H1 (cell line): Measurements from ENCODE around the gene DUSP12. TPM values are rescaled to one million over a fixed set of nuclear protein-coding genes. Genes with fewer than 3 reads are reported as not detected.

Source experiments
- CTCF ChIA-PET: fragments of 300-600 bp; sonication (Branson Sonifier 250); formaldehyde crosslinking; loops from one replicate; lab custom pipeline; 2021; ENCODE audit not compliant: partially characterized antibody; lab: Charles Lee
- POLR2A ChIA-PET: fragments of 300-600 bp; sonication (Branson Sonifier 250); formaldehyde crosslinking; loops from one replicate; lab custom pipeline; 2021; ENCODE audit warnings: inconsistent platforms; ENCODE audit not compliant: partially characterized antibody; lab: Charles Lee
- DNase-seq, 2 experiments: peaks; one replicate each; pipeline versions ENCODE4 v3.0.0 to v3.0.0-alpha.2; 2010 to 2022; ENCODE audit warnings: low spot score in 2 of 2, low read depth in 1 of 2, mixed read lengths in 1 of 2
- FAIRE-seq: peaks from 2 replicates; lab custom pipeline; 2011; peaks lifted over from hg19 to GRCh38; lab: Jason Lieb, UNC
- H2AFZ ChIP-seq: 2 replicates; pipeline ENCODE4 v1.8.1; 2012; ENCODE audit warnings: low read length, inconsistent platforms
- H2AK5ac ChIP-seq: 2 replicates; pipeline ENCODE4 v1.6.1; 2013; ENCODE audit warnings: low read depth, low read length
- H2BK120ac ChIP-seq: replicated peaks from 2 replicates; pipeline ENCODE3; 2013; ENCODE audit warnings: low read depth, low read length, inconsistent platforms
- H2BK12ac ChIP-seq: 2 replicates; pipeline ENCODE4 v1.6.1; 2013; ENCODE audit warnings: low read depth, low read length
- H2BK15ac ChIP-seq: 2 replicates; pipeline ENCODE4 v1.6.1; 2013; ENCODE audit warnings: low read length
- H2BK20ac ChIP-seq: 2 replicates; pipeline ENCODE4 v1.6.1; 2013; ENCODE audit warnings: low read length
- H2BK5ac ChIP-seq: 2 replicates; pipeline ENCODE4 v1.6.1; 2013; ENCODE audit warnings: low read depth, low read length
- H3K14ac ChIP-seq: 2 replicates; pipeline ENCODE4 v1.6.1; 2013; ENCODE audit warnings: inconsistent platforms; ENCODE audit not compliant: insufficient read length
- H3K18ac ChIP-seq: 2 replicates; pipeline ENCODE4 v1.6.1; 2013; ENCODE audit warnings: low read length; ENCODE audit errors: extremely low read depth
- H3K23ac ChIP-seq: 2 replicates; pipeline ENCODE4 v1.6.1; 2013; ENCODE audit warnings: inconsistent platforms; ENCODE audit not compliant: insufficient read length
- H3K23me2 ChIP-seq: 2 replicates; pipeline ENCODE4 v1.6.1; 2013; ENCODE audit warnings: low read depth, low read length
- H3K27ac ChIP-seq: 2 replicates; pipeline ENCODE4 v1.6.1; 2011; ENCODE audit warnings: low read depth, low read length, inconsistent platforms
- H3K27me3 ChIP-seq, 4 experiments: replicated peaks in 1 of 4; 1 replicate in 1 of 4; 2 replicates in 3 of 4; pipeline versions ENCODE4 v1.6.1 to v1.8.1; 2011 to 2013; ENCODE audit warnings: low read length in 3 of 4, mild to moderate bottlenecking in 3 of 4, inconsistent platforms in 2 of 4, mixed read lengths in 2 of 4, moderate library complexity in 1 of 4; ENCODE audit not compliant: control insufficient read depth in 3 of 4, insufficient read depth in 3 of 4; ENCODE audit errors: extremely low read depth in 1 of 4
- H3K36me3 ChIP-seq, 4 experiments: 2 replicates each; pipeline versions ENCODE4 v1.6.1 to v1.8.1; 2011 to 2013; ENCODE audit warnings: mild to moderate bottlenecking in 4 of 4, low read length in 3 of 4, moderate library complexity in 2 of 4, control low read depth in 1 of 4, inconsistent platforms in 1 of 4; ENCODE audit not compliant: insufficient read depth in 4 of 4, control insufficient read depth in 2 of 4
- H3K4ac ChIP-seq: replicated peaks from 2 replicates; pipeline ENCODE3; 2013; ENCODE audit warnings: low read length, low read depth, mixed read lengths, inconsistent platforms; ENCODE audit not compliant: insufficient read length
- H3K4me1 ChIP-seq, 4 experiments: replicated peaks in 1 of 4; 1 replicate in 1 of 4; 2 replicates in 3 of 4; pipeline versions ENCODE4 v1.6.1 to v1.8.1; 2011 to 2013; ENCODE audit warnings: low read length in 3 of 4, inconsistent platforms in 2 of 4, mixed read lengths in 1 of 4; ENCODE audit not compliant: insufficient read depth in 4 of 4, control insufficient read depth in 3 of 4
- H3K4me2 ChIP-seq, 2 experiments: 2 replicates each; pipeline versions ENCODE4 v1.6.1 to v1.8.1; 2011 to 2013; ENCODE audit warnings: low read depth in 2 of 2, low read length in 2 of 2, control low read depth in 1 of 2, inconsistent platforms in 1 of 2, mild to moderate bottlenecking in 1 of 2; ENCODE audit not compliant: insufficient read depth in 1 of 2
- H3K4me3 ChIP-seq, 4 experiments: fragments of 200-600, 300-600 bp in 1 of 4; sonication (generic), shearing (Covaris generic), sonication (Bioruptor Twin) in 1 of 4; 2 replicates each; pipeline versions ENCODE4 v1.5.1 to v1.8.1; 2011 to 2016; ENCODE audit warnings: low read length in 4 of 4, low read depth in 3 of 4, control low read depth in 2 of 4, inconsistent platforms in 2 of 4, mild to moderate bottlenecking in 2 of 4, mixed read lengths in 1 of 4, moderate library complexity in 1 of 4; ENCODE audit not compliant: insufficient read depth in 2 of 4; ENCODE audit errors: extremely low read depth in 1 of 4
- H3K56ac ChIP-seq: replicated peaks from 2 replicates; pipeline ENCODE3; 2013; ENCODE audit warnings: low read depth, mild to moderate bottlenecking, mixed read lengths, low read length, inconsistent platforms; ENCODE audit not compliant: insufficient read length
- H3K79me1 ChIP-seq: 2 replicates; pipeline ENCODE4 v1.6.1; 2013; ENCODE audit warnings: low read depth, low read length, control low read depth
- H3K79me2 ChIP-seq, 2 experiments: 2 replicates each; pipeline versions ENCODE4 v1.6.1 to v1.8.1; 2012 to 2013; ENCODE audit warnings: low read length in 2 of 2, mild to moderate bottlenecking in 2 of 2, inconsistent platforms in 1 of 2; ENCODE audit not compliant: insufficient read depth in 2 of 2, control insufficient read depth in 1 of 2
- H3K9ac ChIP-seq, 4 experiments: replicated peaks in 1 of 4; 1 replicate in 1 of 4; 2 replicates in 3 of 4; pipeline versions ENCODE4 v1.6.1 to v1.8.1; 2011 to 2013; ENCODE audit warnings: low read depth in 3 of 4, low read length in 3 of 4, control low read depth in 2 of 4, mild to moderate bottlenecking in 2 of 4, moderate library complexity in 2 of 4, inconsistent platforms in 1 of 4; ENCODE audit errors: extremely low read depth in 1 of 4
- H3K9me3 ChIP-seq, 2 experiments: 2 replicates each; pipeline versions ENCODE4 v1.6.1 to v1.8.1; 2012 to 2013; ENCODE audit warnings: mild to moderate bottlenecking in 2 of 2, moderate library complexity in 2 of 2, control low read depth in 1 of 2, inconsistent platforms in 1 of 2, low read depth in 1 of 2, low read length in 1 of 2, mixed read lengths in 1 of 2; ENCODE audit not compliant: insufficient read depth in 2 of 2
- H4K20me1 ChIP-seq, 2 experiments: replicated peaks in 1 of 2; 2 replicates each; pipeline versions ENCODE3 to v1.8.1; 2011 to 2013; ENCODE audit warnings: inconsistent platforms in 2 of 2, low read length in 2 of 2, mild to moderate bottlenecking in 1 of 2; ENCODE audit not compliant: insufficient read depth in 2 of 2, control insufficient read depth in 1 of 2
- H4K5ac ChIP-seq: 2 replicates; pipeline ENCODE4 v1.6.1; 2013; ENCODE audit warnings: low read length, low read depth, mixed read lengths, inconsistent platforms; ENCODE audit not compliant: insufficient read length
- H4K8ac ChIP-seq: 2 replicates; pipeline ENCODE4 v1.8.0; 2013; ENCODE audit warnings: mild to moderate bottlenecking, moderate library complexity, low read length, inconsistent platforms; ENCODE audit not compliant: insufficient read depth; ENCODE audit errors: extremely low read depth
- H4K91ac ChIP-seq: replicated peaks from 2 replicates; pipeline ENCODE3; 2013; ENCODE audit warnings: low read length, mixed read lengths, inconsistent platforms; ENCODE audit not compliant: insufficient read length
- ATF2 ChIP-seq: IDR thresholded peaks from 2 replicates; pipeline ENCODE4 v1.6.1; 2012; ENCODE audit warnings: low read length, inconsistent platforms
- BACH1 ChIP-seq: IDR thresholded peaks from 2 replicates; pipeline ENCODE4 v1.6.1; 2012; ENCODE audit warnings: low read length, improper control_type of control experiment
- BCL11A ChIP-seq, 2 experiments: IDR thresholded peaks; one replicate each; pipeline ENCODE4 v1.6.1; 2011; ENCODE audit warnings: low read depth in 2 of 2, low read length in 2 of 2, mild to moderate bottlenecking in 2 of 2
- BRCA1 ChIP-seq: IDR thresholded peaks from 2 replicates; pipeline ENCODE4 v1.6.1; 2012; ENCODE audit warnings: low read depth, low read length, improper control_type of control experiment
- CREB1 ChIP-seq: IDR thresholded peaks from 2 replicates; pipeline ENCODE4 v1.6.1; 2012; ENCODE audit warnings: inconsistent platforms
- MAX ChIP-seq: IDR thresholded peaks from 2 replicates; pipeline ENCODE4 v1.6.1; 2012; ENCODE audit warnings: inconsistent platforms
- RAD21 ChIP-seq, 2 experiments: IDR thresholded peaks in 1 of 2; conservative IDR thresholded peaks in 1 of 2; 2 replicates each; pipeline ENCODE4 v1.6.1; 2011; ENCODE audit warnings: low read depth in 2 of 2, low read length in 2 of 2, improper control_type of control experiment in 1 of 2, inconsistent platforms in 1 of 2, mild to moderate bottlenecking in 1 of 2, moderate library complexity in 1 of 2
- RXRA ChIP-seq: IDR thresholded peaks from 2 replicates; pipeline ENCODE4 v1.6.1; 2011; ENCODE audit warnings: low read depth, mild to moderate bottlenecking, low read length, moderate library complexity; ENCODE audit not compliant: insufficient read depth
- SP4 ChIP-seq: IDR thresholded peaks from 2 replicates; pipeline ENCODE4 v1.6.1; 2012; ENCODE audit warnings: low read length, inconsistent platforms
- SRF ChIP-seq: IDR thresholded peaks from 2 replicates; pipeline ENCODE4 v1.6.1; 2011; ENCODE audit warnings: mild to moderate bottlenecking, low read depth, low read length, moderate library complexity
- SUZ12 ChIP-seq: fragments of 200-600 bp; sonication (generic); IDR thresholded peaks from 2 replicates; pipeline ENCODE4 v1.6.1; 2012; ENCODE audit warnings: mild to moderate bottlenecking, inconsistent platforms, low read length, moderate library complexity, mixed read lengths
- TAF1 ChIP-seq: IDR thresholded peaks from 2 replicates; pipeline ENCODE4 v1.6.1; 2011; ENCODE audit warnings: mild to moderate bottlenecking, low read depth, low read length
- TEAD4 ChIP-seq: IDR thresholded peaks from 2 replicates; pipeline ENCODE4 v1.6.1; 2012; ENCODE audit warnings: low read depth, low read length, inconsistent platforms, mixed read lengths
- WGBS, 2 experiments: shearing (Covaris generic) in 1 of 2; methylation state at CpG; one replicate each; pipeline versions ENCODE4 v1.1.6 to v1.1.7; 2013 to 2015; ENCODE audit warnings: low lambda C conversion rate in 2 of 2, mixed read lengths in 2 of 2, inconsistent platforms in 1 of 2, low coverage in 1 of 2, missing lambda C conversion rate in 1 of 2; ENCODE audit not compliant: insufficient replicate concordance in 2 of 2, insufficient coverage in 1 of 2, insufficient read length in 1 of 2; ENCODE audit errors: extremely low coverage in 1 of 2, missing lambda C conversion rate in 1 of 2; 5-methylcytosine and 5-hydroxymethylcytosine counted together
- polyA plus RNA-seq, 7 experiments: library from polyadenylated mRNA; depleted of rRNA in 3 of 7; stranded (reverse) in 5 of 7; unstranded in 2 of 7; fragments of >200 nt in 5 of 7; fragments of 200-250 nt in 2 of 7; gene quantifications; 1 replicate in 5 of 7; 2 replicates in 1 of 7; 4 replicates in 1 of 7; pipeline versions ENCODE4 v1.2.1 to v1.2.3, GENCODE V29; 2011 to 2013; ENCODE audit warnings: missing spikeins in 2 of 7, mixed read lengths in 2 of 7
- total RNA-seq: library from RNA; stranded (reverse); fragmentation: NEBNext Ultra II Directional; extraction: Animal tissue kit (Norgen Biotek cat#: 25700); gene quantifications from 2 replicates; pipeline ENCODE4 v1.2.1, GENCODE V29; 2021

Gene DUSP12
- total and polyA plus RNA-seq, 2 of the 8 experiments (the other 6 are each of a cell fraction or from before 2014, with no cell fraction given) = 27.6 to 33.9 TPM

- Histone ChIP-seq H3K27me3 (no peaks in the 10 kb centered on the region), H3K18ac (no peak overlapping the region), H3K27ac (no peak overlapping the region), H3K36me3 (peaks cover 5 to 20% (median 10%) of the 10 kb centered on the region in 4 experiments; a peak in 7 of 8 replicates), H4K20me1 (peaks cover 0 to 7% of the 10 kb centered on the region in 2 experiments), H3K4me2 (no peak overlapping the region), H3K4me3 (no peak overlapping the region), H4K8ac (no peak overlapping the region), H3K4me1 (0 out of 7 replicates have a peak, but pooled peaks cover 0 to 2% (median 0%) of the 10 kb centered on the region in 4 experiments), H3K14ac (no peak overlapping the region), H2AFZ (no peak overlapping the region), H3K23ac (no peak overlapping the region), H3K9me3 (no peaks in the 10 kb centered on the region), H4K91ac (no peak overlapping the region), H2BK5ac (no peak overlapping the region), H2BK12ac (no peak overlapping the region), H2AK5ac (no peak overlapping the region), H3K79me1 (no peaks in the 10 kb centered on the region; the same call in 1 of the 2 replicates), H2BK15ac (no peak overlapping the region), H3K79me2 (peaks cover 0 to 8% of the 10 kb centered on the region in 2 experiments; a peak in 2 of 4 replicates), H3K23me2 (peaks cover 3% of the 10 kb centered on the region; the same call in 1 of the 2 replicates), H2BK120ac (no peak overlapping the region), H2BK20ac (no peak overlapping the region), H3K56ac (no peak overlapping the region), H3K4ac (no peak overlapping the region), H4K5ac (no peak overlapping the region), H3K9ac (no peak overlapping the region)
- FAIRE-seq (no peak), DNase-seq (no peak)
- POLR2A ChIA-PET = no interaction called here
- CTCF ChIA-PET = interaction anchor here (1.0 to 3.6 kb wide), 2 partner anchors 10 to 100 kb away, joined by 3 to 22 read pairs; no protein-coding TSS in a partner anchor
- WGBS, 2 experiments = 80% methylated on average over 6 of the region's 6 CpGs; no CpG with 5 or more reads in 1 of the 2 experiments
- no peak for TF ChIP-seq MAX
- TF ChIP-seq CREB1 = no peak
- no peak for TF ChIP-seq RAD21 (IDR thresholded peaks at IDR 0.05 in 1 of 2, conservative IDR thresholded peaks at IDR 0.05 in 1 of 2; ENCODE audit: low read depth in 2 of 2, low read length in 2 of 2)
- no peak for TF ChIP-seq ATF2
- no peak for TF ChIP-seq SUZ12
- no peak for TF ChIP-seq TEAD4
- no peak for TF ChIP-seq BCL11A (IDR thresholded peaks at IDR 0.05; ENCODE audit: low read depth in 2 of 2, low read length in 2 of 2)
- no peak for TF ChIP-seq RXRA
- no peak for TF ChIP-seq BRCA1
- no peak for TF ChIP-seq SRF
- no peak for TF ChIP-seq TAF1
- TF ChIP-seq BACH1 = no peak
- TF ChIP-seq SP4 = no peak
Observed at GRCh38 chr1:161747801-161748200, 1.8 kb upstream of the DUSP12 start.
